AG10803 (cell line): ENCODE data around the gene OSBPL5.
A peak's percentile ranks its signal among the peaks of the same experiment; 100 is the strongest.

Experiments
- DNase-seq: peaks from one replicate; pipeline ENCODE4 v3.0.0; 2010; ENCODE audit warnings: low read depth
- H3K4me3 ChIP-seq: 2 replicates; pipeline ENCODE4 v1.5.1; 2011; ENCODE audit warnings: mild to moderate bottlenecking, low read length, control low read depth
- TF ChIP-seq, protein P1 (sequence below): conservative IDR thresholded peaks from 2 replicates; pipeline ENCODE4 v1.5.1; 2011; ENCODE audit warnings: mild to moderate bottlenecking, low read length, control low read depth, inconsistent platforms

OSBPL5 gene

DNA sequence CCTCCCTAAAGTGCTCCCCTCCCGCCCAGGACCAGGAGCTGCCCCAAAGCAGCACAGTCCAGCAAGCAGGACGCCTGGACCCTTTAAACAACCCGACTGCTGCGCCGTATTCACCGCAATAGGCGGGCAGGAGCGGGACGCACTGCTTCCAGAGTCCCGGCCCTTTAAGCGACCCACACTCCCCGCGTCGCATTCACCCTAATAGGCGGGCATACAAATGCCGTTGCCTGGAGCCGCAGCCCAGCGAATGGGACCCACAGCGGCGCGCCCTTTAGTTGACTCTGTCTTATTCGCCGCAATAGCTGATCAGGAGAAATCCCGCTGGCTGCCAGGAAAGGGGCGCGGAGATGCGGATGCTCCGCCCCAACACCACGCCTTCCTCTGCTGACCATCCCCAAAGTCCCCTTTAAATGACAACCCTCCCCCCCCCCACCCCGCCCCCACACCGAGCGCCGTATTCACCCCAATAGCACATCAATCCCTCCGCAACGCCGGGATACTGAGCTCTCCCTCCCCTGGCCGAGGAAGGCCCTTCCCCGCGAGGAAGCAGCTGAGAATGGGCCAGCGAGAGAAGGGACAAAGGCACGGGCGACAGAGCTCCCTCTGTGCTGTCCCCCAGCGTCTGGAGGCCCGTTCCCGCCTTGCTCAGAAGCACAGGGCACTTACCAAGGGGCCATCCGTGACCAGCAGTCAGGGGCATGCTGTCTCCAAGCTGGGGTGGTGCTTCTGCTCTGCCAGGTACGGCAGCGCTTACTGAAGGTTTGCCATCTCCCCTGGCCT is 4.7 kb downstream of the OSBPL5 start:
- H3K4me3 ChIP-seq, result peak overlapping the region; percentile 68
- TF ChIP-seq, protein P1, sequence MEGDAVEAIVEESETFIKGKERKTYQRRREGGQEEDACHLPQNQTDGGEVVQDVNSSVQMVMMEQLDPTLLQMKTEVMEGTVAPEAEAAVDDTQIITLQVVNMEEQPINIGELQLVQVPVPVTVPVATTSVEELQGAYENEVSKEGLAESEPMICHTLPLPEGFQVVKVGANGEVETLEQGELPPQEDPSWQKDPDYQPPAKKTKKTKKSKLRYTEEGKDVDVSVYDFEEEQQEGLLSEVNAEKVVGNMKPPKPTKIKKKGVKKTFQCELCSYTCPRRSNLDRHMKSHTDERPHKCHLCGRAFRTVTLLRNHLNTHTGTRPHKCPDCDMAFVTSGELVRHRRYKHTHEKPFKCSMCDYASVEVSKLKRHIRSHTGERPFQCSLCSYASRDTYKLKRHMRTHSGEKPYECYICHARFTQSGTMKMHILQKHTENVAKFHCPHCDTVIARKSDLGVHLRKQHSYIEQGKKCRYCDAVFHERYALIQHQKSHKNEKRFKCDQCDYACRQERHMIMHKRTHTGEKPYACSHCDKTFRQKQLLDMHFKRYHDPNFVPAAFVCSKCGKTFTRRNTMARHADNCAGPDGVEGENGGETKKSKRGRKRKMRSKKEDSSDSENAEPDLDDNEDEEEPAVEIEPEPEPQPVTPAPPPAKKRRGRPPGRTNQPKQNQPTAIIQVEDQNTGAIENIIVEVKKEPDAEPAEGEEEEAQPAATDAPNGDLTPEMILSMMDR, result no peak
- peak; percentile 88 for DNase-seq

DNA sequence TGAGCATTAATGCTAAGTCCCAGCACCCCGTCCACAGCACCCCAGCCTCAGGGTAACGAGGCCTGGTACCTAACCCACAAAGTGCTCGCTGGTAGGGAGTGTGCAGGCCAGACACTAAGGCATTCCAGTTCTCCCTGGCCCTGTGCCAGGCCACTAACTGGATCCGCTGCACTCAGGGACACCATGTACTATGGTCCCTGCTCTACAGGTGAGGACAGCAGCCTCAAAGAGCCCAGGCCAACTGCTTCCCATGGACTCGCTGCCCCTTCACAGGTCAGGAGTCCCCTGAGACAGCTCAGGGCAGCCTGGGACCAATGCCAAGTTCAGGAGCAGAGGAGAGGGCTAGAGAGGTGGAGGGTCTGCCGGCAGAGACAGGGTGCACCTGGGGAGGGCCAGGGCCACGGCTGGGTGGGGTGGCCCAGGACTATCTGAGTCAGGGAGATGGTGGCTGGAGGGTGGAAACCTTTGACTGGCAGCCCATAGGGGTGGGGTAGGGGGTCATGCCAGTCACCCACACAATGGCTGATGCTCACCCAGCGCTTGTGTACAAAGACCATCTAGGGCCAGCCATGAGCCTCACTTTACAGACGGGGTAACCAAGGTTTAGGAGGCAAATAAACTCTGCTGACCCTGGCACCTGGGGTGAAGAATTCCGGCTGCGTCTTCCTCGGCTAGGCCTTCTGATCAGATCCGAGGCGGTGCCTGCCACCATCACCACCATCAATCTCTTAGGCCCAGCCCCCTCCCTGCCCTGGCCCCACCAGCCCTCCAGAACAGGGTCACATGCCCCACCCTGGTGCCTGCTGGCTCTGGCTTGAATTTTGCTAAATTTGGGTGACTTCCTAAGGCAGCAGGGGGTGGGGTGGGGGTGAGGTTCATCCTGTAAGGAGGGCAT is 5.6 kb downstream of the OSBPL5 start:
- TF ChIP-seq, protein P1, result no peak

GRCh38 chr11:3158821-3159220 is 6.3 kb downstream of the OSBPL5 start:
- H3K4me3 ChIP-seq, result no peak overlapping the region
- TF ChIP-seq, protein P1, result no peak
- no peak for DNase-seq

More for the DNA sequence above, 5.6 kb downstream of the OSBPL5 start:
- H3K4me3 ChIP-seq, result peak overlapping the region; percentile 68
- DNase-seq, result no peak

GRCh38 chr11:3158131-3158591 is 6.9 kb downstream of the OSBPL5 start:
- no peak for DNase-seq
- H3K4me3 ChIP-seq, result no peak overlapping the region
- TF ChIP-seq, protein P1, result no peak

DNA sequence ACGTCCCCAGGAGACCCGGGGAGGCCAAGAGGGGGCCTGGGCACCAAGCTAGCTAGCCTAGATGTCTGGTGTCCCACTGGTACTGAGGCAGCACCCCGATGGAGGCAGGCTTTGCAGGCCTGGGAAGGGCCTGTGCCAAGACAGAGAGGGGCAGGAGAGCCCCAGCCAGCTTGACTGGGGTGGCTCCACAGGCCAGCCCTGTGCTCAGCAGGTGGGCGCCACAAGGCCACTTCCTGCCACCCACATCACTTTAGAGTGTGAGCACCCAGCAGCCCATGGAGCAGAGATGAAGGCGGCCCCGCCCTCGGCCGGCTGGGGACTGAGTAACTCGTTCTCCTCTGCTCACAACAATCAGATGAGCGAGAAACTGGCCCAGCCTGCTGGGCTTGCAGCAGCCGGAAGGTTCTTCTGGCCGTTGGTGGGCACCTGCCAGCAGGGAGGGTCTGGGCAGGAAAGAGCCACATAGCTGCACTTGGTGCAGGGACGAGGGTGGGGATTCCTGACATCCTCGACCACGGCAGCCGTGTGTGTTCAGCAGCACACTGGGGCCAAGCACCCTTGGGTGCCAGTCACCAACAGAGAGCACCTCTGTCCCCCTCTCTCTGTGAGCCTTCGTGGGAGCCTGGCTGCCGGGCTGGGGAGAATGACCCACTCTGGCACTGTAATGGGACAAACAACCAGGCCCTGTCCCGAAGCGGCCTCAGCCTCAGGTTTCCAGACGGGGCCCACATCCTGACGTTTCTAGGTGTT is 7.6 kb downstream of the OSBPL5 start:
- TF ChIP-seq, protein P1, result no peak
- DNase-seq, result peak; percentile 25
- no peak overlapping the region for H3K4me3 ChIP-seq

DNA sequence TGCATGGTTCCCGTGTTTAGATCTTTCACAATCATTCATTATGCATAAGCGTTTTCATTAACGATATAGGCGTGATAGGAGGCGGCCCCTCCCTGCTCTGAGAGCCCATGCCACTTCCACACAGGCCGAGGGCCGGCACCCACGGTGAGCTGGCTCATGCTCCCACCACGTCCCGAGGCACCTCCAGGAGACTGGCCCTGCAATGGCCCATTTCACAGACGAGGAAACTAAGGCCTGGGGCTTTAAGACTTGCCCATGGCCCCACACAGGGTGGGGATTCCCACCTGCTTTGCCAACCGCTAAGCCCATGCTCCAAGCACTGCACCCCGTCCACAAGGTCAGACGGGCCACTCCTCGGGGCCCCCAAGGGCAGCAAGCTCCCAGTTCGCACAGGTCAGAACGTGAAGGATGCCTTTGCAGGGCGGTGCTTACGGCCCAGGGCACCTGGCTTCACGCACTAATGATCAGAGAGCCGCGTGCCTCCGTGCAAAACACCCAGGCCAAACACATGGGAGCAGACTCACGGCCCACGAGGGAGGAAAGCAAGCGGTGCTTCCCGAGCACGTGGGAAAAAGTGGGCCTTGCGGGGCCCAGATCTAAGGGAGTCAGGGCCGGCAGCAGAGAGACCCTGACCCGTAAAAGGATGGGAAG is 8.3 kb downstream of the OSBPL5 start:
- TF ChIP-seq, protein P1, result no peak
- no peak overlapping the region for H3K4me3 ChIP-seq
- no peak for DNase-seq
